Colonic mucosa (tissue), 4 donors: ENCODE results near the gene SH3BGR. TPM values are rescaled to one million over a fixed set of nuclear protein-coding genes. Genes with fewer than 3 reads are reported as not detected.

ENCODE experiments used
- DNase-seq: peaks from one replicate; pipeline ENCODE4 v3.0.0-alpha.2; 2020
- H3K27ac ChIP-seq: fragments of 200-600 bp; one replicate; pipeline ENCODE4 v1.8.0; 2021
- H3K27me3 ChIP-seq: fragments of 200-600 bp; one replicate; pipeline ENCODE4 v1.8.0; 2021
- H3K36me3 ChIP-seq: fragments of 200-600 bp; one replicate; pipeline ENCODE4 v1.8.0; 2021
- H3K4me1 ChIP-seq: fragments of 200-600 bp; one replicate; pipeline ENCODE4 v1.8.0; 2021; ENCODE audit warnings: mild to moderate bottlenecking
- H3K4me3 ChIP-seq: fragments of 200-600 bp; one replicate; pipeline ENCODE4 v1.8.0; 2021
- H3K9ac ChIP-seq, 2 donors: one replicate each; pipeline ENCODE4 v1.7.0; 2013; ENCODE audit warnings: control low read depth in 2 of 2, low read depth in 2 of 2, low read length in 2 of 2
- H3K9me3 ChIP-seq: fragments of 200-600 bp; one replicate; pipeline ENCODE4 v1.8.0; 2021
- intact Hi-C: fragments of 100-400 bp; cut with DNase I; formaldehyde crosslinking; loops from one replicate; pipeline ENCODE4 v1.14.1; 2022
- total RNA-seq, 2 donors: library from RNA; stranded (reverse); fragmentation: NEBNext Ultra II Directional in 1 of 2; extraction: Animal tissue kit (Norgen Biotek cat#: 25700) in 1 of 2; gene quantifications; one replicate each; pipeline ENCODE4 v1.2.1, GENCODE V29; 2021
- TF ChIP-seq, protein P1 (sequence below): fragments of 200-600 bp; IDR thresholded peaks from one replicate; pipeline ENCODE4 v1.8.0; 2022; ENCODE audit warnings: antibody characterized with exemption, mild to moderate bottlenecking
- donor health status: healthy.
- donor health status: DM: no; HTN: no; CAD: no.
- donor health status: DM: no; HTN: no; CAD: no.

SH3BGR gene
- total RNA-seq, 2 donors from 2014 or later = 3.3 to 5.1 TPM

DNA sequence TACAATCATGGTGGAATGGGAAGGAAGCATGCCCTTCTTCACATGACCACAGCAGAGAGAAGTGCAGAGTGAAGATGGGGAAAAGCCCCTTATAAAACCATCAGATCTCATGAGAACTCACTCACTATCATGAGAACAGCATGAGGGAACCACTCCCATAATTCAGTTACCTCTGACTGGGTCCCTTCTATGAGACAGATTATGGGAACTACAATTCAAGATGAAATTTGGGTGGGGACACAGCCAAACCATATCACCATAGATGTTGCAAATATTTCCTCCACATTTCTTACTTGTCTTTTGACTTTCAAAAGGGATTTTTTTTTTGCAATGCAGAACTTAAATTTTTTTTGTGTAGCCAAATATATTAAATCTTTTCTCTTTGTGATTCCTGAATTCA is 14.8 kb downstream of the SH3BGR start:
- TF ChIP-seq, protein P1, sequence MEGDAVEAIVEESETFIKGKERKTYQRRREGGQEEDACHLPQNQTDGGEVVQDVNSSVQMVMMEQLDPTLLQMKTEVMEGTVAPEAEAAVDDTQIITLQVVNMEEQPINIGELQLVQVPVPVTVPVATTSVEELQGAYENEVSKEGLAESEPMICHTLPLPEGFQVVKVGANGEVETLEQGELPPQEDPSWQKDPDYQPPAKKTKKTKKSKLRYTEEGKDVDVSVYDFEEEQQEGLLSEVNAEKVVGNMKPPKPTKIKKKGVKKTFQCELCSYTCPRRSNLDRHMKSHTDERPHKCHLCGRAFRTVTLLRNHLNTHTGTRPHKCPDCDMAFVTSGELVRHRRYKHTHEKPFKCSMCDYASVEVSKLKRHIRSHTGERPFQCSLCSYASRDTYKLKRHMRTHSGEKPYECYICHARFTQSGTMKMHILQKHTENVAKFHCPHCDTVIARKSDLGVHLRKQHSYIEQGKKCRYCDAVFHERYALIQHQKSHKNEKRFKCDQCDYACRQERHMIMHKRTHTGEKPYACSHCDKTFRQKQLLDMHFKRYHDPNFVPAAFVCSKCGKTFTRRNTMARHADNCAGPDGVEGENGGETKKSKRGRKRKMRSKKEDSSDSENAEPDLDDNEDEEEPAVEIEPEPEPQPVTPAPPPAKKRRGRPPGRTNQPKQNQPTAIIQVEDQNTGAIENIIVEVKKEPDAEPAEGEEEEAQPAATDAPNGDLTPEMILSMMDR = no peak
- Histone ChIP-seq H3K36me3 (no peaks in the 10 kb centered on the region), H3K4me3 (no peak overlapping the region), H3K9me3 (no peaks in the 10 kb centered on the region), H3K9ac (no peak overlapping the region), H3K27me3 (no peaks in the 10 kb centered on the region), H3K27ac (no peak overlapping the region), H3K4me1 (no peaks in the 10 kb centered on the region)
- intact Hi-C loops = no loop called here
- DNase-seq = no peak

DNA sequence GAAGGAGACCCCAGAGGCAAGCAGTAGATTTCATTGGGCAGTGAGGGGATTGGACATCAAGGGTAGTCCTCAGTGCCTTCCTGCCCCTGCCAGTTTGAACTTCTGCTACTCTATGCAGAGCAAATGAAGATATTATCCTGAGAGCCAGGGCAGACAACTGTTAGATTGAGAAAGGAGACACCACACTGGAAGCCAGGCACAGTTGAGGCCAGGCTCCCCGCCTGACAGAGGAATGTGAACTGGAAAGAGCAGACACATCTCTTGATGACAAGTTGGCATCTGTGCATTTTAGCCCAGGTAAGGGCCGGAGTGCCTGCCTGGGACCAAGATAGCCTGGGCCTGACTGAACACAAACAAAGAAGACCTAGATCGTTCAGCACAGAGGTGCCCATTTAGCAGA is 16.0 kb downstream of the SH3BGR start:
- intact Hi-C loops = no loop called here
- DNase-seq = no peak
- no peaks in the 10 kb centered on the region for H3K27me3 ChIP-seq
- H3K9me3 ChIP-seq = no peaks in the 10 kb centered on the region
- TF ChIP-seq, protein P1 = no peak
- H3K9ac ChIP-seq = no peak overlapping the region
- H3K27ac ChIP-seq = no peak overlapping the region
- H3K4me1 ChIP-seq = no peaks in the 10 kb centered on the region
- H3K36me3 ChIP-seq = no peaks in the 10 kb centered on the region
- H3K4me3 ChIP-seq = no peak overlapping the region

DNA sequence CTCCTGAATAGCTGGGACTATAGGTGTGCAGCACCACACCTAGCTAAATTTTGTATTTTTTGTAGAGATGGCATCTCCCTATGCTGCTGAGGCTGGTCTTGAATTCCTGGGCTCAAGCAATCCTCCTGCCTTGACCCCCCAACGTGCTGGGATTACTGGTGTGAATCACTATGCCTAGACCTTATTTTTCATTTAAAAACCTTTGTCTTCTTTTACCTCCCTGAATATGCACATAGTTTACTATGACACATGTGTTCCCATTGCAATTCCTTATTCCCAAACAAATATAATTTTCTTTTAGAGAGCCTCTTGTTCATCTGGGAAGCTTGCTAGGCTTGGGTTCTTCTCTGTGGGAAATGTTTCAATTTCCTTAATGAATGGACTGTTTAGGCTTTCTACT is 16.8 kb downstream of the SH3BGR start:
- no peak overlapping the region for H3K27ac ChIP-seq
- TF ChIP-seq, protein P1 = no peak
- H3K36me3 ChIP-seq = no peaks in the 10 kb centered on the region
- no peak for DNase-seq
- H3K27me3 ChIP-seq = no peaks in the 10 kb centered on the region
- intact Hi-C loops = no loop called here
- H3K9me3 ChIP-seq = no peaks in the 10 kb centered on the region
- H3K4me3 ChIP-seq = no peak overlapping the region
- H3K4me1 ChIP-seq = no peaks in the 10 kb centered on the region
- no peak overlapping the region for H3K9ac ChIP-seq

DNA sequence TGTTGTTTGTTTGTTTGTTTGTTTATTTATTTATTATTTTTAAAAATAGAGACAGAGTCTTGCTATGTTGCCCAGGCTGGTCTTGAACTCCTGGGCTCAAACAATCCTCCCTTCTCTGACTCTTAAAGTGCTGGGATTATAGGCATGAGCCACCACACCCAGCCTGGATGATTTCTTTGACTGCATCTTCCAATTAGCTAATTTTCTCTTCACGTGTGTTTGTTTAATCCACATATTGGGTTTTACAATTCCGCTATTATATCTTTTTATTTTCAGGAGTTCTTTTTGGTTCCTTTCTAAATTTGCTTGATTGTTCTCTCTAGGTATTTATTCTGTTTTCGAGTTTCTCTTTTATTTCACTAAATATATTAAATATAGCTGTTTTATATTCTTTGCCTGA is 19.8 kb downstream of the SH3BGR start:
- Histone ChIP-seq H3K4me1 (no peaks in the 10 kb centered on the region), H3K36me3 (no peaks in the 10 kb centered on the region), H3K4me3 (no peak overlapping the region), H3K9ac (no peak overlapping the region), H3K9me3 (no peaks in the 10 kb centered on the region), H3K27me3 (no peaks in the 10 kb centered on the region), H3K27ac (no peak overlapping the region)
- no peak for DNase-seq
- TF ChIP-seq, protein P1 = no peak
- intact Hi-C loops = no loop called here

DNA sequence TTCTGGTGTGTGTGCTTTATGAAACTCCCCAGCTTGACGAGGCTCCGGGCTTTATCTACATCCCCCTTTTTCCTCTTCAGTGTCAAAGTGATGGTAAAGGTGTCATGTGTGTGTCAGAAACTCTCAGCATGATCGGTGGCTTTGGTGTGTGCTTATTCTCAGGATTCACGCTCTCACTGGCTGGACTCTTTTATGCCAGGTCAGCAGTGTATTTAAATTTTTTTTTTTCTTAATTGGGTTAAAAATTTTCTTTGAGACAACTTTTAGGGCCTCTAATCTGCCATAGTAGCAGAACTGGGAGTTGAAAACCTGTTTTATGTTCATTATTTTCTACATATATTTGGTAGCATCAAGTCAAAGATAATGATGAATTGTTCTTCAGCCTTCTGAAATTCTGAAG is 21.0 kb downstream of the SH3BGR start:
- no peaks in the 10 kb centered on the region for H3K36me3 ChIP-seq
- TF ChIP-seq, protein P1 = no peak
- no peak overlapping the region for H3K9ac ChIP-seq
- no peaks in the 10 kb centered on the region for H3K4me1 ChIP-seq
- H3K27me3 ChIP-seq = no peaks in the 10 kb centered on the region
- no peak overlapping the region for H3K27ac ChIP-seq
- no peaks in the 10 kb centered on the region for H3K9me3 ChIP-seq
- DNase-seq = no peak
- intact Hi-C loops = no loop called here
- H3K4me3 ChIP-seq = no peak overlapping the region

DNA sequence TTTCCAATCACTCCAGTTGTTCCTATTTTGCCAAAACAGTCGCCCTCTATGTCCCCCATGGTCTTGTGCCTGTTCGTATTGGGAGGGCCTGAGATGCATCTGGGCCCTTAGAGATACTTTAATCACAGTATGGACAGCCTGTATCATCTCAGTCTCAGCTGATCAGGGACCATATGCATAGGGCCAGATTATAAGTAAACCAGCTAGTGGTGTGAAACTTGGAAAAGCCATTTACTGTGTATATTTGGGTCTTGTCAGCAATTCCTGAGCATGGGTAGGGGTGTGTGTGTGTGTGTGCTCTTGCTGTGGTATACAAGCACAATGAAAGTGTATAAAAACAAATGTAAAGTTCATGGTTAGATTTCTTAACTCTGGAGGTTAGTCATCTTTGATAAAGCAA is 22.8 kb downstream of the SH3BGR start:
- TF ChIP-seq, protein P1 = no peak
- Histone ChIP-seq H3K4me1 (no peaks in the 10 kb centered on the region), H3K9me3 (no peaks in the 10 kb centered on the region), H3K9ac (no peak overlapping the region), H3K36me3 (no peaks in the 10 kb centered on the region), H3K27ac (no peak overlapping the region), H3K4me3 (no peak overlapping the region), H3K27me3 (no peaks in the 10 kb centered on the region)
- intact Hi-C loops = no loop called here
- no peak for DNase-seq
